Heart left ventricle (tissue), 16 donors: ENCODE results near the gene KLHL6. TPM values are rescaled to one million over a fixed set of nuclear protein-coding genes. Genes with fewer than 3 reads are reported as not detected.
A peak's percentile ranks its signal among the peaks of the same experiment; 100 is the strongest.
"Not testable (repeated sequence)": the region's sequence is repeated elsewhere in the genome, so short reads cannot be mapped to it uniquely, and the experiment has no call there.

Experiments used
- ATAC-seq, 4 donors: fragments of 200-7000 bp; cut with Tn5 transposase; one replicate each; pipeline ENCODE4 v1.9.1; 2020 to 2022; ENCODE audit warnings: moderate library complexity in 4 of 4, mild to moderate bottlenecking in 3 of 4, moderate number of reproducible peaks in 1 of 4
- DNase-seq, 5 donors: peaks; one replicate each; pipeline ENCODE4 v3.0.0-alpha.2; 2020
- H3K27ac ChIP-seq, 12 donors: fragments of 200-600 bp; sonication (generic) in 4 of 12; one replicate each; pipeline versions ENCODE4 v1.5.0 to v1.8.0; 2016 to 2022; ENCODE audit warnings: mild to moderate bottlenecking in 2 of 12
- H3K27me3 ChIP-seq, 9 donors: fragments of 200-600 bp; sonication (generic) in 2 of 9; one replicate each; pipeline versions ENCODE4 v1.5.1 to v1.8.0; 2016 to 2022; ENCODE audit warnings: mild to moderate bottlenecking in 3 of 9
- H3K36me3 ChIP-seq, 9 donors: fragments of 200-600 bp; sonication (generic) in 2 of 9; one replicate each; pipeline versions ENCODE4 v1.5.0 to v1.8.0; 2018 to 2022; ENCODE audit warnings: mild to moderate bottlenecking in 2 of 9
- H3K4me1 ChIP-seq, 12 donors: fragments of 200-600 bp; sonication (generic) in 4 of 12; one replicate each; pipeline versions ENCODE4 v1.5.0 to v1.8.0; 2016 to 2022; ENCODE audit warnings: mild to moderate bottlenecking in 3 of 12
- H3K4me3 ChIP-seq, 12 donors: fragments of 200-600 bp; sonication (generic) in 4 of 12; one replicate each; pipeline versions ENCODE4 v1.5.0 to v1.8.0; 2017 to 2022; ENCODE audit warnings: mild to moderate bottlenecking in 9 of 12, moderate library complexity in 4 of 12
- H3K9me3 ChIP-seq, 12 donors: fragments of 200-600 bp; sonication (generic) in 4 of 12; one replicate each; pipeline versions ENCODE4 v1.5.0 to v1.8.0; 2016 to 2022; ENCODE audit warnings: mild to moderate bottlenecking in 1 of 12
- POLR2A ChIP-seq, 2 donors: fragments of 450-650 bp; IDR thresholded peaks; one replicate each; pipeline ENCODE4 v1.6.1; 2017; ENCODE audit warnings: antibody characterized with exemption in 2 of 2, mild to moderate bottlenecking in 2 of 2, moderate library complexity in 2 of 2
- WGBS, 4 donors: extraction: QIAGEN DNeasy Blood & Tissue Kit in 2 of 4; methylation state at CpG; one replicate each; pipeline versions ENCODE4 v1.1.5 to v1.1.7; 2013 to 2018; 5-methylcytosine and 5-hydroxymethylcytosine counted together
- intact Hi-C, 10 donors: fragments of 100-400 bp; cut with DNase I; formaldehyde crosslinking; loops; one replicate each; pipeline versions ENCODE4 v1.11.1 to v1.14.2; 2022
- polyA plus RNA-seq, 2 donors: library from polyadenylated mRNA; stranded (reverse); fragments of 200-250 nt; gene quantifications; one replicate each; pipeline ENCODE4 v1.2.3, GENCODE V29; 2013
- total RNA-seq, 9 donors: library from RNA; depleted of rRNA in 2 of 9; stranded (reverse); fragments of >200 nt in 2 of 9; fragmentation: NEBNext Ultra II Directional in 3 of 9; extraction: Animal tissue kit (Norgen Biotek cat#: 25700) in 3 of 9; gene quantifications; one replicate each; pipeline versions ENCODE4 v1.1.0 to v1.2.4, GENCODE V29; 2016 to 2023
- TF ChIP-seq, protein P1 (sequence below), 12 donors: fragments of 200-600 bp; sonication (generic) in 4 of 12; IDR thresholded peaks; one replicate each; pipeline versions ENCODE4 v1.5.0 to v1.8.0; 2018 to 2022; ENCODE audit warnings: antibody characterized with exemption in 12 of 12, mild to moderate bottlenecking in 5 of 12
- donor health status: ischemic (EF 13 %, LVEDD 7.1; RV severe dilation, severe dysfunction).
- donor health status: healthy with polysubstance abuse.
- donor health status: DM: no; HTN: yes; CAD: no.
- donor health status: DM: no; HTN: no; CAD: no.
- donor health status: ischemic (EF 25% LVEDD 6.9; RV normal size, moderate dysfunction).
- donor health status: ischemic (EF 25% LVEDD 5.7; RV mildly dilated, moderate dysfunction).
- donor health status: healthy.
- donor health status: DM: yes; HTN: yes; CAD: no.
- donor health status: ischemic (EF 35%, LVEDD 5.7; RV mildly dilated, moderate dysfunction).
- donor health status: nonischemic (EF 11% LVEDD 7.7; RV severe dilation, severe dysfunction).
- donor health status: DM: yes; HTN: yes; CAD: no.
- donor health status: PGD.
- donor health status: ischemic (EF 29% LVEDD 5.4; RV normal size, mild dysfunction).
- donor health status: nonischemic (EF 23%, LVEDD 6.1; RV moderate dilation, normal function).

KLHL6 gene
- total and polyA plus RNA-seq, 11 donors = 0.46 to 8.1 (median 0.83) TPM

- no peaks in the 10 kb centered on the region for H3K36me3 ChIP-seq
- peak overlapping the region in 1 of 12 donors; percentile 5 for H3K27ac ChIP-seq
- H3K4me1 ChIP-seq = peaks cover 0 to 54% (median 15%) of the 10 kb centered on the region in 12 donors
- DNase-seq = peak in 1 of 5 donors; percentile 40
- intact Hi-C loops = loop anchor here in 1 of 10 donors (5.0 kb wide), 1 partner anchor 124 kb away; the partner anchor contains the start of gene KLHL24
- no peaks in the 10 kb centered on the region for H3K9me3 ChIP-seq
- no peak overlapping the region for H3K4me3 ChIP-seq
- TF ChIP-seq, protein P1, sequence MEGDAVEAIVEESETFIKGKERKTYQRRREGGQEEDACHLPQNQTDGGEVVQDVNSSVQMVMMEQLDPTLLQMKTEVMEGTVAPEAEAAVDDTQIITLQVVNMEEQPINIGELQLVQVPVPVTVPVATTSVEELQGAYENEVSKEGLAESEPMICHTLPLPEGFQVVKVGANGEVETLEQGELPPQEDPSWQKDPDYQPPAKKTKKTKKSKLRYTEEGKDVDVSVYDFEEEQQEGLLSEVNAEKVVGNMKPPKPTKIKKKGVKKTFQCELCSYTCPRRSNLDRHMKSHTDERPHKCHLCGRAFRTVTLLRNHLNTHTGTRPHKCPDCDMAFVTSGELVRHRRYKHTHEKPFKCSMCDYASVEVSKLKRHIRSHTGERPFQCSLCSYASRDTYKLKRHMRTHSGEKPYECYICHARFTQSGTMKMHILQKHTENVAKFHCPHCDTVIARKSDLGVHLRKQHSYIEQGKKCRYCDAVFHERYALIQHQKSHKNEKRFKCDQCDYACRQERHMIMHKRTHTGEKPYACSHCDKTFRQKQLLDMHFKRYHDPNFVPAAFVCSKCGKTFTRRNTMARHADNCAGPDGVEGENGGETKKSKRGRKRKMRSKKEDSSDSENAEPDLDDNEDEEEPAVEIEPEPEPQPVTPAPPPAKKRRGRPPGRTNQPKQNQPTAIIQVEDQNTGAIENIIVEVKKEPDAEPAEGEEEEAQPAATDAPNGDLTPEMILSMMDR (IDR thresholded peaks at IDR 0.05) = no peak
- no peak for TF ChIP-seq POLR2A (IDR thresholded peaks at IDR 0.05)
- WGBS, 4 donors = 64 to 66% (median 64%) methylated on average over 6 of the region's 6 CpGs
- ATAC-seq = peak in 1 of 4 donors; percentile 77
- no peaks in the 10 kb centered on the region for H3K27me3 ChIP-seq
Measured at GRCh38 chr3:183513046-183513706, 42.3 kb downstream of the KLHL6 start.

GRCh38 chr3:183511286-183512131 lies 44.0 kb downstream of the KLHL6 start:
- intact Hi-C loops = loop anchor here in 1 of 10 donors (5.0 kb wide), 1 partner anchor 126 kb away; the partner anchor contains the start of gene KLHL24
- ATAC-seq, H3K9me3 ChIP-seq, DNase-seq, H3K4me3 ChIP-seq, H3K36me3 ChIP-seq, H3K27me3 ChIP-seq: not testable (repeated sequence)
- H3K4me1 ChIP-seq = peaks cover 0 to 47% (median 15%) of the 10 kb centered on the region in 12 donors
- 43 to 50% (median 45%) methylated on average over 13 to 14 of the region's 14 CpGs for WGBS, 4 donors
- H3K27ac ChIP-seq = peak overlapping the region in 6 of 12 donors; percentile 13 to 54 (median 31)

- Histone ChIP-seq H3K27me3 (no peaks in the 10 kb centered on the region), H3K4me1 (peaks cover 0 to 35% (median 12%) of the 10 kb centered on the region in 12 donors), H3K36me3 (peaks cover 0 to 14% (median 0%) of the 10 kb centered on the region in 9 donors), H3K9me3 (peaks cover 0 to 20% (median 5%) of the 10 kb centered on the region in 12 donors), H3K4me3 (no peak overlapping the region), H3K27ac (peak overlapping the region in 1 of 12 donors; percentile 48)
- WGBS, 4 donors = 70 to 83% (median 72%) methylated on average over 2 of the region's 2 CpGs
- intact Hi-C loops = loop anchor here in 5 of 10 donors (10.0 kb wide), 3 partner anchors 106 to 256 kb away; partner anchors contain the start of gene KLHL24 (in 1 of the 5)
- ATAC-seq = no peak
- no peak for DNase-seq
- TF ChIP-seq POLR2A (IDR thresholded peaks at IDR 0.05) = no peak
- TF ChIP-seq, protein P1 (IDR thresholded peaks at IDR 0.05) = no peak
Measured at GRCh38 chr3:183508821-183509220, 46.7 kb downstream of the KLHL6 start.

DNA sequence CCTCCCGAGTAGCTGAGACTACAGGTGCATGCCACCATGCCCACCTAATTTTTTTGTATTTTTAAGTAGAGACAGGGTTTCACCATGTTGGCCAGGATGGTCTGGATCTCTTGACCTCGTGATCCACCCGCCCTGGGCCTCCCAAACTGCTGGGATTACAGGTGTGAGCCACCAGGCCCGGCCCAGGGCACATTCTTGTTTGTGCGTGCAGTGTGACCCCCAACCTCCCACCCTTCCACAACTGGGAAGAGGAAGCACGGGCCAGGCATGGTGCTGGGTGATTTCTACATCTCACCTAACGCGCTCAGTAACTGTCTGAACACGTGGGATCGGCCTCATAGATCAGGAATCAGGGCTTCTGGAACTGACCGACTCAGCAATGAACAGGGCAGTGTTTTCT lies 48.0 kb downstream of the KLHL6 start:
- no peaks in the 10 kb centered on the region for H3K27me3 ChIP-seq
- ATAC-seq = no peak
- no peak for TF ChIP-seq POLR2A (IDR thresholded peaks at IDR 0.05)
- TF ChIP-seq, protein P1 (IDR thresholded peaks at IDR 0.05) = no peak
- DNase-seq = no peak
- H3K4me3 ChIP-seq = no peak overlapping the region
- H3K9me3 ChIP-seq = peaks cover 0 to 20% (median 5%) of the 10 kb centered on the region in 12 donors
- H3K36me3 ChIP-seq = peaks cover 0 to 21% (median 0%) of the 10 kb centered on the region in 9 donors
- peak overlapping the region in 1 of 12 donors; percentile 75 for H3K27ac ChIP-seq
- peaks cover 0 to 25% (median 12%) of the 10 kb centered on the region in 12 donors for H3K4me1 ChIP-seq
- intact Hi-C loops = loop anchor here in 5 of 10 donors (10.0 kb wide), 3 partner anchors 107 to 257 kb away; partner anchors contain the start of gene KLHL24 (in 1 of the 5)
- WGBS, 4 donors = 94 to 96% (median 95%) methylated on average over 11 of the region's 11 CpGs
